ENCODE measurements around the gene DRC1.

Gene DRC1

GRCh38 chr2:26401739-26402541 is at the start of gene DRC1:
TSS of gene DRC1 (plus strand) at chr2:26401920. CDS start at chr2:26401990, 70 bp downstream.
- TF ChIP-seq, protein P1, sequence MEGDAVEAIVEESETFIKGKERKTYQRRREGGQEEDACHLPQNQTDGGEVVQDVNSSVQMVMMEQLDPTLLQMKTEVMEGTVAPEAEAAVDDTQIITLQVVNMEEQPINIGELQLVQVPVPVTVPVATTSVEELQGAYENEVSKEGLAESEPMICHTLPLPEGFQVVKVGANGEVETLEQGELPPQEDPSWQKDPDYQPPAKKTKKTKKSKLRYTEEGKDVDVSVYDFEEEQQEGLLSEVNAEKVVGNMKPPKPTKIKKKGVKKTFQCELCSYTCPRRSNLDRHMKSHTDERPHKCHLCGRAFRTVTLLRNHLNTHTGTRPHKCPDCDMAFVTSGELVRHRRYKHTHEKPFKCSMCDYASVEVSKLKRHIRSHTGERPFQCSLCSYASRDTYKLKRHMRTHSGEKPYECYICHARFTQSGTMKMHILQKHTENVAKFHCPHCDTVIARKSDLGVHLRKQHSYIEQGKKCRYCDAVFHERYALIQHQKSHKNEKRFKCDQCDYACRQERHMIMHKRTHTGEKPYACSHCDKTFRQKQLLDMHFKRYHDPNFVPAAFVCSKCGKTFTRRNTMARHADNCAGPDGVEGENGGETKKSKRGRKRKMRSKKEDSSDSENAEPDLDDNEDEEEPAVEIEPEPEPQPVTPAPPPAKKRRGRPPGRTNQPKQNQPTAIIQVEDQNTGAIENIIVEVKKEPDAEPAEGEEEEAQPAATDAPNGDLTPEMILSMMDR (IDR thresholded peaks at IDR 0.05) = no peak

DNA sequence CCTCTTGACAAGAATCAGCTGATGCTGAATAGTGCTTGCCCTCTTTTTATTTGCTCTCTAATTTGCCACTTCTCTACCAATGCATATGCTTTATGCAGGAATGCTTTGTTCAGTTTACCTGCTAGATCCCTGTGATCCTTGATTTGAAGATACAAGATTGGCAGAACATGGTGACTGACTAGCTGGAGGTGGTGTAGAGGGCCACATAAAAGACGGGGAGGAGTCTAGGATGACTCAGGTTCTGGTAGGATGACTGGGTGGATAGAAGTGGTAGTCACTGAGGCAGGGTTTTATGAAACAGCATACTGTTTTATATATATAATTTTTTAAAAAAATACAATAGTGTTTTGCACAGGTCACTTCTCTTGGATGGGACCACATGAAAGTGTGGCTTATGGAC is 48.8 kb upstream of the DRC1 start:
- TF ChIP-seq, protein P1 (IDR thresholded peaks at IDR 0.05) = no peak

DNA sequence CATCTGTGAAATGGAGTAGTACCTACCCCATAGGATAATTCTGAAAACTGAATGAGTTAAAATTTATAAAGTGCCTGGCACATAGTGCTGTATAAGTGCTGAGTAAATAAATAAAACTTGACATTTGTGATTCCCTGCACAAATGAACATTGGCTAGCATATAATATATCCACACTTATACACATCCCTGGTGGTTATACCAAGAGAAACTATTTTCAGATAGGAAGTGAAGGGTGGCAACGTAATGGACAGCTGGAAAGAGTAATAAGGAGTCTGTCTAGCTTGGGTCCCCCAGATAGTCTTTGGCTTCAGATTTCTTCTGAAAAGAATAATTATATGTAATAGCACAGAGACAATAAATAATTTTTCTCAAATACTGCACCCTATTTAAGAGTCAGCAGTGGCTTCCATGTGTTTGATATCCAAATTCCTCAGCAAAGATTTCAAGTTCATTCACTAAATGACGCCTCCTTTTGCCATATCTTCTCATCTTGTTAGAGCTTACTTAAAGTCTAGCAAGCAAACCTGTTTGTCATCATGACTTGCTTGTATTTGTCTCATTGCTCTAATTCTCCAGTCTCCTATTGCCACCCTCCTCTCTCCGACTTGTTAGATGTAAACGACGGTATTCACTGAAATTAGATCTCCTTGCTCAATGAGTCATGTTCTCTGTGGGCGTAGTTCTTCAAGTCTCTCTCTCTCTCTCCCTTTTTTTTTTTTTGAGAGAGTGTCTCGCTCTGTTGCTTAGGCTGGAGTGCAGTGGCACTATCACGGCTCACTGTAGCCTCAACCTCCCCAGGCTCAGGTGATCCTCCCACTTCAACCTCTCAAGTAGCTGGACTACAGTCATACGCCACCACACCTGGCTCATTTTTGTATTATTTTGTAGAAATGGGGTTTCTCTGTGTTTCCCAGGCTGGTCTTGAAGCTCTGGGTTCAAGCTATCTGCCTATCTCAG is 46.4 kb upstream of the DRC1 start:
- TF ChIP-seq, protein P1 (IDR thresholded peaks at IDR 0.05) = no peak

GRCh38 chr2:26356111-26356510 is 45.6 kb upstream of the DRC1 start:
- TF ChIP-seq, protein P1 (IDR thresholded peaks at IDR 0.05) = no peak

GRCh38 chr2:26356771-26357170 is 44.9 kb upstream of the DRC1 start:
- TF ChIP-seq, protein P1 (IDR thresholded peaks at IDR 0.05) = no peak

DNA sequence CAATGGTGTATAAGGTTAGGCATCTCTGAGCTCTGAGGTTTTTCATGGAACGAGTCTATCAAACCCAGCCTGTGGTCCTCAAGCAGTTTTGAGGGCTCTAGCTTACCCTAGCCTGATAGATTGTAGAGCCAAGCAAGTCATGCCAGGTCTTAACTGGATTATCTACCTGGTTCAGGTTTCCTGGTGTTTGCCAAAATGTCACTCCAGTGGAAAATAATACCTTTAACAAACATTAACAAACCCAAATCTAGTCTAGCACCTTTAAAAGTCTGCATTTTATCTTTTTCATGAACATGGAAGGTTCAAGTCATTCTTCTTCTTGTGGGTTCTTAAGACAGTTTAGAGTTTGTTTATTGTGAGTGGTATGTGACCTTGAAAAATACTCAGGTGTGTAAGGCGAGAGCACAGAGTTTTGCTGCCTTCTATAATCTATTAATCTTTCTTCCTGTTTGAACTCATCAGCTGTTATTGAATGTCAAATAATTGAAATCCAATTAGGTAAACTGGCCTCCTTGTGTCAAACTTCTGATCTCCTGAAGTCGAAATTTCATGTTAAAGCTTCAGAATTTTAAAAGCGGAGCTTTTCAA is 41.7 kb upstream of the DRC1 start:
- TF ChIP-seq, protein P1 (IDR thresholded peaks at IDR 0.05) = no peak

GRCh38 chr2:26363323-26363722 is 38.4 kb upstream of the DRC1 start:
- TF ChIP-seq, protein P1 (IDR thresholded peaks at IDR 0.05) = no peak

Data from LNCAP (cell line).